Right cardiac atrium (tissue), 5 donors: ENCODE measurements around the gene NEK7. TPM values are rescaled to one million over a fixed set of nuclear protein-coding genes. Genes with fewer than 3 reads are reported as not detected.

ENCODE experiments used
- ATAC-seq, 2 donors: fragments of 200-7000 bp; cut with Tn5 transposase; one replicate each; pipeline versions ENCODE4 v1.8.0 to v1.9.1; 2020; ENCODE audit warnings: moderate library complexity in 2 of 2, mild to moderate bottlenecking in 1 of 2
- DNase-seq, 3 donors: peaks; one replicate each; pipeline ENCODE4 v3.0.0-alpha.2; 2020
- H3K27ac ChIP-seq: one replicate; pipeline ENCODE4 v1.5.1; 2013; ENCODE audit warnings: mild to moderate bottlenecking, low read length, control low read depth, moderate library complexity
- H3K27me3 ChIP-seq: one replicate; pipeline ENCODE4 v1.6.1; 2013; ENCODE audit not compliant: control insufficient read depth, insufficient read depth
- H3K4me1 ChIP-seq: one replicate; pipeline ENCODE4 v1.6.1; 2013; ENCODE audit warnings: low read length; ENCODE audit not compliant: control insufficient read depth, insufficient read depth
- H3K4me3 ChIP-seq: one replicate; pipeline ENCODE4 v1.5.1; 2013; ENCODE audit warnings: low read length, control low read depth
- H3K9me3 ChIP-seq: one replicate; pipeline ENCODE4 v1.6.1; 2013; ENCODE audit warnings: low read length; ENCODE audit not compliant: control insufficient read depth
- WGBS: extraction: QIAGEN DNeasy Blood & Tissue Kit; methylation state at CpG from one replicate; pipeline ENCODE4 v1.1.7; 2013; 5-methylcytosine and 5-hydroxymethylcytosine counted together
- intact Hi-C, 4 donors: fragments of 100-400 bp; cut with DNase I; formaldehyde crosslinking; loops; one replicate each; pipeline versions ENCODE4 v1.11.0 to v1.14.0; 2022 to 2023
- polyA plus RNA-seq: library from polyadenylated mRNA; stranded (reverse); fragments of 200-250 nt; gene quantifications from one replicate; pipeline ENCODE4 v1.2.3, GENCODE V29; 2013
- total RNA-seq, 4 donors: library from RNA; stranded (reverse); fragmentation: NEBNext Ultra II Directional; extraction: Animal tissue kit (Norgen Biotek cat#: 25700); gene quantifications; one replicate each; pipeline ENCODE4 v1.2.1, GENCODE V29; 2021
- donor health status: healthy with polysubstance abuse.
- donor health status: DM: no; HTN: yes; CAD: no.
- donor health status: DM: no; HTN: no; CAD: no.
- donor health status: DM: no; HTN: yes; CAD: no; lungs with severe emphysema.
- donor health status: DM: yes; HTN: yes; CAD: no.

NEK7 gene
- total and polyA plus RNA-seq, 5 donors = 57.6 to 276 (median 173) TPM

- 73% methylated on average over 3 of the region's 3 CpGs for WGBS
- ATAC-seq = no peak
- DNase-seq = no peak
- H3K9me3 ChIP-seq = no peaks in the 10 kb centered on the region
- peaks cover 27% of the 10 kb centered on the region for H3K4me1 ChIP-seq
- intact Hi-C loops = loop anchor here in 1 of 4 donors (10.0 kb wide), 1 partner anchor 97 kb away; no protein-coding TSS in a partner anchor
- H3K27me3 ChIP-seq = no peaks in the 10 kb centered on the region
- H3K4me3 ChIP-seq = no peak overlapping the region
- H3K27ac ChIP-seq = peak overlapping the region; percentile 13
Observed at GRCh38 chr1:198168227-198168626, 11.4 kb downstream of the NEK7 start.

- peaks cover 24% of the 10 kb centered on the region for H3K4me1 ChIP-seq
- no peak overlapping the region for H3K27ac ChIP-seq
- H3K27me3 ChIP-seq = no peaks in the 10 kb centered on the region
- H3K9me3 ChIP-seq = no peaks in the 10 kb centered on the region
- ATAC-seq (peak in 1 of 2 donors; percentile 77), DNase-seq (no peak)
- H3K4me3 ChIP-seq = no peak overlapping the region
- intact Hi-C loops = loop anchor here in 1 of 4 donors (10.0 kb wide), 1 partner anchor 95 kb away; no protein-coding TSS in a partner anchor
- 45% methylated on average over 2 of the region's 2 CpGs for WGBS
Observed at GRCh38 chr1:198169672-198170071, 12.9 kb downstream of the NEK7 start.

- ATAC-seq = no peak
- H3K4me1 ChIP-seq = peaks cover 17% of the 10 kb centered on the region
- no peaks in the 10 kb centered on the region for H3K27me3 ChIP-seq
- no peak overlapping the region for H3K4me3 ChIP-seq
- intact Hi-C loops = no loop called here
- no peaks in the 10 kb centered on the region for H3K9me3 ChIP-seq
- DNase-seq = no peak
- 45% methylated on average over 5 of the region's 5 CpGs for WGBS
- no peak overlapping the region for H3K27ac ChIP-seq
Observed at GRCh38 chr1:198171667-198172540, 15.1 kb downstream of the NEK7 start.

GRCh38 chr1:198173832-198174231 lies 17.0 kb downstream of the NEK7 start:
- Histone ChIP-seq H3K27me3 (no peaks in the 10 kb centered on the region), H3K4me1 (peaks cover 13% of the 10 kb centered on the region), H3K27ac (no peak overlapping the region), H3K4me3 (no peak overlapping the region), H3K9me3 (no peaks in the 10 kb centered on the region)
- ATAC-seq = no peak
- intact Hi-C loops = no loop called here
- no peak for DNase-seq

GRCh38 chr1:198174297-198174696 lies 17.5 kb downstream of the NEK7 start:
- no peaks in the 10 kb centered on the region for H3K9me3 ChIP-seq
- 54% methylated on average over 5 of the region's 5 CpGs for WGBS
- H3K27ac ChIP-seq = no peak overlapping the region
- DNase-seq = no peak
- no peak overlapping the region for H3K4me3 ChIP-seq
- intact Hi-C loops = no loop called here
- no peak for ATAC-seq
- H3K27me3 ChIP-seq = no peaks in the 10 kb centered on the region
- H3K4me1 ChIP-seq = peaks cover 13% of the 10 kb centered on the region

- no peaks in the 10 kb centered on the region for H3K9me3 ChIP-seq
- 51% methylated on average over 5 of the region's 5 CpGs for WGBS
- no peak overlapping the region for H3K27ac ChIP-seq
- intact Hi-C loops = no loop called here
- DNase-seq (no peak), ATAC-seq (peak in 1 of 2 donors; percentile 46)
- peaks cover 13% of the 10 kb centered on the region for H3K4me1 ChIP-seq
- H3K4me3 ChIP-seq = no peak overlapping the region
- no peaks in the 10 kb centered on the region for H3K27me3 ChIP-seq
Observed at GRCh38 chr1:198175423-198176170, 18.8 kb downstream of the NEK7 start.

GRCh38 chr1:198176179-198176578 lies 19.4 kb downstream of the NEK7 start:
- Histone ChIP-seq H3K27me3 (no peaks in the 10 kb centered on the region), H3K27ac (no peak overlapping the region), H3K4me3 (no peak overlapping the region), H3K4me1 (peaks cover 13% of the 10 kb centered on the region), H3K9me3 (no peaks in the 10 kb centered on the region)
- DNase-seq = no peak
- WGBS = 93% methylated on average over 1 of the region's 1 CpG
- no peak for ATAC-seq
- intact Hi-C loops = no loop called here

- H3K4me3 ChIP-seq = no peak overlapping the region
- ATAC-seq = no peak
- no peak overlapping the region for H3K27ac ChIP-seq
- no peaks in the 10 kb centered on the region for H3K27me3 ChIP-seq
- H3K4me1 ChIP-seq = peaks cover 8% of the 10 kb centered on the region
- no peaks in the 10 kb centered on the region for H3K9me3 ChIP-seq
- DNase-seq = no peak
- intact Hi-C loops = no loop called here
- WGBS = 16% methylated on average over 2 of the region's 2 CpGs
Observed at GRCh38 chr1:198177546-198177945, 20.7 kb downstream of the NEK7 start.

GRCh38 chr1:198178615-198179014 lies 21.8 kb downstream of the NEK7 start:
- DNase-seq (no peak), ATAC-seq (no peak)
- 88% methylated on average over 1 of the region's 1 CpG for WGBS
- no peaks in the 10 kb centered on the region for H3K9me3 ChIP-seq
- H3K4me1 ChIP-seq = peaks cover 6% of the 10 kb centered on the region
- no peaks in the 10 kb centered on the region for H3K27me3 ChIP-seq
- no peak overlapping the region for H3K27ac ChIP-seq
- H3K4me3 ChIP-seq = no peak overlapping the region
- intact Hi-C loops = no loop called here

- WGBS = 34% methylated on average over 2 of the region's 2 CpGs
- H3K27me3 ChIP-seq = no peaks in the 10 kb centered on the region
- peaks cover 6% of the 10 kb centered on the region for H3K4me1 ChIP-seq
- DNase-seq = no peak
- no peak overlapping the region for H3K4me3 ChIP-seq
- H3K27ac ChIP-seq = no peak overlapping the region
- ATAC-seq = no peak
- H3K9me3 ChIP-seq = no peaks in the 10 kb centered on the region
- intact Hi-C loops = no loop called here
Observed at GRCh38 chr1:198179556-198179981, 22.8 kb downstream of the NEK7 start.

- peaks cover 22% of the 10 kb centered on the region for H3K4me1 ChIP-seq
- WGBS = 70% methylated on average over 3 of the region's 3 CpGs
- H3K27me3 ChIP-seq = no peaks in the 10 kb centered on the region
- DNase-seq (no peak), ATAC-seq (no peak)
- no peak overlapping the region for H3K4me3 ChIP-seq
- intact Hi-C loops = no loop called here
- H3K9me3 ChIP-seq = no peaks in the 10 kb centered on the region
- no peak overlapping the region for H3K27ac ChIP-seq
Observed at GRCh38 chr1:198183605-198184004, 26.8 kb downstream of the NEK7 start.
